ENCODE results near the gene TCF15.

DNA sequence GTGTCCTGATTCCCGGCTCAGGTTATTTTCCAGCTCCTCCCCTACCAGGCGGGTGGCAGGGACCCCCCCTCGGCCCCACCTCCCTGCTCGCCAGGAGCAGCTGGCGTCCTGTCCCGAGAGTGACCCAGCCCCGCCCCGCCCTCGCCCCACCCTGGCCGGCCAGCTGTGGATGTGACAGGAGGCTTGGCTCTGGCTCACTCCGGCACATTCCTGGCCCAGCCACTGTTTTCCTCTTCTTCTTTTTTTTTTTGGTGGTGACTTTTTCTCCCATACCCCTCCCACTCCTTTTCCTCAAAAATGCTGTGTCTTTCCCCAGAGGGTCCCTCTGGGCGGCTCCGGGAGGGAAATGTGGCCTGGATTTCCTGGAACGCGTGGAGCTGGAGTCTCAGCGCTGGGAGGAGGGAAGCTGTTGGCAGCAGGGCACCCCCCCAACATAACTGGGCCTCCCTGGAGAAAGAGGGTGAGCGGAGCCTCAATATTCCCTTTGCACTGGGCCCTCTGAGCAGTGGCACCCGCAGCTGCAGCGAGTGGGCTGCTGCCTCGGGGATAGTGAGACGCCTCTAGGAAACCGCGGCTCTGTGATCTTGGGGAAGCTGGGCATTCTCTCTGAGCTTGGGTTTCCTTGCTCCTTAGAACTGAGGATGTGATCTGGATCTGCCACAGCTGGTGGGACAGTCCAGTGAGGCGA, 38.2 kb downstream of the TCF15 start:
- TF ChIP-seq, protein P1, sequence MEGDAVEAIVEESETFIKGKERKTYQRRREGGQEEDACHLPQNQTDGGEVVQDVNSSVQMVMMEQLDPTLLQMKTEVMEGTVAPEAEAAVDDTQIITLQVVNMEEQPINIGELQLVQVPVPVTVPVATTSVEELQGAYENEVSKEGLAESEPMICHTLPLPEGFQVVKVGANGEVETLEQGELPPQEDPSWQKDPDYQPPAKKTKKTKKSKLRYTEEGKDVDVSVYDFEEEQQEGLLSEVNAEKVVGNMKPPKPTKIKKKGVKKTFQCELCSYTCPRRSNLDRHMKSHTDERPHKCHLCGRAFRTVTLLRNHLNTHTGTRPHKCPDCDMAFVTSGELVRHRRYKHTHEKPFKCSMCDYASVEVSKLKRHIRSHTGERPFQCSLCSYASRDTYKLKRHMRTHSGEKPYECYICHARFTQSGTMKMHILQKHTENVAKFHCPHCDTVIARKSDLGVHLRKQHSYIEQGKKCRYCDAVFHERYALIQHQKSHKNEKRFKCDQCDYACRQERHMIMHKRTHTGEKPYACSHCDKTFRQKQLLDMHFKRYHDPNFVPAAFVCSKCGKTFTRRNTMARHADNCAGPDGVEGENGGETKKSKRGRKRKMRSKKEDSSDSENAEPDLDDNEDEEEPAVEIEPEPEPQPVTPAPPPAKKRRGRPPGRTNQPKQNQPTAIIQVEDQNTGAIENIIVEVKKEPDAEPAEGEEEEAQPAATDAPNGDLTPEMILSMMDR (IDR thresholded peaks at IDR 0.05) = no peak
- no peak for TF ChIP-seq POLR2A (IDR thresholded peaks at IDR 0.05)
